ENCODE results near the gene NCKAP1.

DNA sequence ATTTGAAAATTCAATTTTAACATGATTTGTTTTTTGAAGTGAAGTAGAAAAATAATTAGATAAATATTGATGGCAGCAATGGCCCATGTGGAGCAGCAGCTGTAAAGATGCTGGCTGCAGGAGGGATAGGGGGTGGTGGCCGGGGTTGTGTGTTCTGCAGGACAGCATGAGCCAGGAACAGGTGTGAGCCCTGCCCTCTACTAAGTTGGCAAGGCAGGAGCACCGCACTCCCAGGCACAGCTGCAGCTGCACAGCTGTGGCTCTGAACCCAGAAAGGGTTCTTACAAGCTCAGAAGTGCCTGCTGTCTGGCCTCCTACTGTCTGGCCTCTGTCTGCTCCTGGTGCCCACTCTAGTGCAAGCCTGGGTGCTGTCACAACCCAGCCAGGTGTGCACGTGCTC lies 30.3 kb upstream of the NCKAP1 start:
- TF ChIP-seq CTCF (IDR thresholded peaks at IDR 0.05 in 8 of 11, conservative IDR thresholded peaks at IDR 0.05 in 3 of 11) (no peak), POLR2A (IDR thresholded peaks at IDR 0.05) (no peak), POLR2AphosphoS5 (IDR thresholded peaks at IDR 0.05) (no peak)
